Neuronal stem cell (in vitro differentiated cells): Measurements from ENCODE around the gene FBXW7.

Experiments used
- DNase-seq: peaks from one replicate; pipeline ENCODE4 v3.0.0-alpha.2; 2013; ENCODE audit warnings: low spot score
- H2AFZ ChIP-seq: one replicate; pipeline ENCODE4 v1.6.1; 2013; ENCODE audit warnings: mild to moderate bottlenecking, low read length, inconsistent platforms
- H2AK5ac ChIP-seq: 2 replicates; pipeline ENCODE4 v1.6.1; 2013; ENCODE audit warnings: low read depth, mild to moderate bottlenecking, inconsistent platforms, low read length, moderate library complexity, mixed read lengths
- H2BK120ac ChIP-seq: 2 replicates; pipeline ENCODE4 v1.6.1; 2013; ENCODE audit warnings: low read depth, mild to moderate bottlenecking, inconsistent platforms, low read length, moderate library complexity, mixed read lengths
- H2BK12ac ChIP-seq: one replicate; pipeline ENCODE4 v1.6.1; 2013; ENCODE audit warnings: low read length, inconsistent platforms
- H2BK15ac ChIP-seq: 2 replicates; pipeline ENCODE4 v1.6.1; 2013; ENCODE audit warnings: mild to moderate bottlenecking, low read length, inconsistent platforms, mixed read lengths
- H2BK5ac ChIP-seq: one replicate; pipeline ENCODE4 v1.6.1; 2013; ENCODE audit warnings: inconsistent platforms, mild to moderate bottlenecking, low read length, moderate library complexity
- H3K14ac ChIP-seq: one replicate; pipeline ENCODE4 v1.6.1; 2013; ENCODE audit warnings: low read length, inconsistent platforms
- H3K18ac ChIP-seq: 2 replicates; pipeline ENCODE4 v1.6.1; 2013; ENCODE audit warnings: low read length, inconsistent platforms
- H3K23ac ChIP-seq: 2 replicates; pipeline ENCODE4 v1.6.1; 2013; ENCODE audit warnings: low read depth, mild to moderate bottlenecking, mixed read lengths, low read length, inconsistent platforms; ENCODE audit not compliant: poor library complexity
- H3K27ac ChIP-seq: replicated peaks from 3 replicates; pipeline ENCODE4 v1.5.1; 2013; ENCODE audit warnings: low read length, inconsistent platforms
- H3K27me3 ChIP-seq, 3 experiments: 2 replicates each; pipeline ENCODE4 v1.6.1; 2013; ENCODE audit warnings: low read length in 3 of 3, mild to moderate bottlenecking in 2 of 3, inconsistent platforms in 1 of 3, low read depth in 1 of 3, mixed read lengths in 1 of 3, moderate library complexity in 1 of 3; ENCODE audit not compliant: control insufficient read depth in 3 of 3, insufficient read depth in 3 of 3
- H3K36me3 ChIP-seq, 2 donors: replicated peaks in 1 of 2; 2 replicates each; pipeline ENCODE4 v1.6.1; 2013; ENCODE audit warnings: low read length in 2 of 2; ENCODE audit not compliant: control insufficient read depth in 2 of 2, insufficient read depth in 2 of 2
- H3K4ac ChIP-seq: 2 replicates; pipeline ENCODE4 v1.6.1; 2013; ENCODE audit warnings: inconsistent platforms, mild to moderate bottlenecking, low read length, moderate library complexity
- H3K4me1 ChIP-seq, 2 donors: 1 replicate in 1 of 2; 2 replicates in 1 of 2; pipeline ENCODE4 v1.6.1; 2013; ENCODE audit warnings: low read length in 2 of 2, low read depth in 1 of 2; ENCODE audit not compliant: control insufficient read depth in 2 of 2, insufficient read depth in 1 of 2
- H3K4me2 ChIP-seq: one replicate; pipeline ENCODE4 v1.6.1; 2013; ENCODE audit warnings: mild to moderate bottlenecking, low read length, inconsistent platforms; ENCODE audit not compliant: insufficient read depth, poor library complexity, severe bottlenecking
- H3K4me3 ChIP-seq, 2 donors: 2 replicates each; pipeline ENCODE4 v1.5.1; 2013; ENCODE audit warnings: low read length in 2 of 2, mild to moderate bottlenecking in 2 of 2, inconsistent platforms in 1 of 2, moderate library complexity in 1 of 2
- H3K79me1 ChIP-seq: one replicate; pipeline ENCODE4 v1.6.1; 2013; ENCODE audit warnings: low read depth, mild to moderate bottlenecking, inconsistent platforms, low read length, moderate library complexity
- H3K9ac ChIP-seq: one replicate; pipeline ENCODE4 v1.6.1; 2013; ENCODE audit warnings: mild to moderate bottlenecking, low read depth, low read length, inconsistent platforms; ENCODE audit not compliant: poor library complexity
- H3K9me3 ChIP-seq, 2 donors: replicated peaks in 1 of 2; 2 replicates each; pipeline versions ENCODE3 to v1.6.1; 2013; ENCODE audit warnings: low read length in 2 of 2, mild to moderate bottlenecking in 2 of 2, inconsistent platforms in 1 of 2, low read depth in 1 of 2, mixed read lengths in 1 of 2, moderate library complexity in 1 of 2; ENCODE audit not compliant: control insufficient read depth in 2 of 2, insufficient read depth in 1 of 2
- H4K8ac ChIP-seq: one replicate; pipeline ENCODE4 v1.6.1; 2013; ENCODE audit warnings: low read depth, mild to moderate bottlenecking, inconsistent platforms, low read length, moderate library complexity
- H4K91ac ChIP-seq: one replicate; pipeline ENCODE4 v1.6.1; 2013; ENCODE audit warnings: low read length, low read depth, mild to moderate bottlenecking, inconsistent platforms; ENCODE audit not compliant: poor library complexity
- WGBS, 2 donors: extraction: QIAGEN DNeasy Blood & Tissue Kit; methylation state at CpG; one replicate each; pipeline ENCODE4 v1.1.7; 2013; ENCODE audit warnings: missing lambda C conversion rate in 2 of 2, mixed read lengths in 1 of 2; ENCODE audit not compliant: insufficient read length in 2 of 2, insufficient replicate concordance in 1 of 2; ENCODE audit errors: extremely low coverage in 2 of 2; 5-methylcytosine and 5-hydroxymethylcytosine counted together

FBXW7 gene

DNA sequence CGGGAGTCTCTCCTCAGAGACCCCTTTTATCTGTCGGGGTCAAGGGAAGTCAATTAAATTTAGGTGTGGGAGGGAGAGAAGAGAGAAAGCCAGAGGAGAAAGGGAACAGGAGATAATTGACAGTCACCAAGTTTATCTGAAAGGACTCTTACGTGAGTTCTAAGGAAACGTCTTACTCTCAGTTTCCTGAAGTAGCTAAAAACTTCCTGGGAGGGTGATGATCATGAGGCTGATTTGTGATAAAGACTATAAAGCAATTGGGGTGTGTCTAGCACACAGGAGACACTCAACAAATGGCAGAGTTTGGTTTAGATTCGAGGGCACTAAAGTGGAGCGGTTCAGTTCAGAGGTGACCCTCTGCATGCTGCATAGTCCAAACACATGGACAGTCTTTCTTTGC is 254.1 kb downstream of the FBXW7 start:
- H4K8ac ChIP-seq: no peak overlapping the region
- H3K27me3 ChIP-seq: peaks cover 0 to 3% (median 0%) of the 10 kb centered on the region in 3 experiments
- H2BK5ac ChIP-seq: no peak overlapping the region
- H2BK12ac ChIP-seq: no peak overlapping the region
- no peak overlapping the region for H2AK5ac ChIP-seq
- DNase-seq: no peak
- peaks cover 0 to 2% of the 10 kb centered on the region in 2 donors for H3K4me1 ChIP-seq
- no peak overlapping the region for H3K27ac ChIP-seq
- no CpG with 5 or more reads among the region's 6 CpGs for WGBS, 2 donors
- no peak overlapping the region for H3K4me3 ChIP-seq
- no peaks in the 10 kb centered on the region for H3K36me3 ChIP-seq
- H3K4ac ChIP-seq: no peak overlapping the region
- H3K14ac ChIP-seq: no peak overlapping the region
- H2BK15ac ChIP-seq: no peak overlapping the region
- H3K4me2 ChIP-seq: no peak overlapping the region
- no peak overlapping the region for H3K18ac ChIP-seq
- no peak overlapping the region for H4K91ac ChIP-seq
- H3K23ac ChIP-seq: no peak overlapping the region
- H3K9ac ChIP-seq: no peak overlapping the region
- H2BK120ac ChIP-seq: no peak overlapping the region
- H3K9me3 ChIP-seq: no peaks in the 10 kb centered on the region
- H2AFZ ChIP-seq: no peak overlapping the region
- no peaks in the 10 kb centered on the region for H3K79me1 ChIP-seq

DNA sequence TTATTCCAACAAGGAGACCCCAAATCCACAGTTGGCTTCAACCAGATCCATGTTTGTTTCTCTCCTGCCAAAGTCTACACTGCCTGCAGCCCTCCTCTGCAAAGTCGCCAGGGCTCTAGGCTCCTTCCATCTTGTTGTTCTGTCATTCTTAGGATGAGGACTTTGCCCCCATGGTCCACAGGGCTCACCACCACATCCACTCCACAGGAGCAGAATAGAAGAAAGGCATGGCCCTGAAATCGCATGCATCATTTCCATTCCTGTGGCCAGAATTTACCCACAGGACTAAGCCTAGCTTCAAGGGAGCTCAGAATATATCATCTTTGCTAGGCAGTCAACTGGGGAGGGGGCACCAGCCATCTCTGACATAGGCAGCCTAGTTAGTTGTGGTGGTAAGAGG is 254.7 kb downstream of the FBXW7 start:
- no peaks in the 10 kb centered on the region for H3K9me3 ChIP-seq
- no peak overlapping the region for H3K14ac ChIP-seq
- H4K91ac ChIP-seq: no peak overlapping the region
- H3K4me1 ChIP-seq: peaks cover 0 to 2% of the 10 kb centered on the region in 2 donors
- no CpG with 5 or more reads among the region's 2 CpGs for WGBS, 2 donors
- no peak overlapping the region for H2AFZ ChIP-seq
- peak overlapping the region; percentile 41 for H3K18ac ChIP-seq
- H3K27ac ChIP-seq: no peak overlapping the region
- no peak overlapping the region for H4K8ac ChIP-seq
- H3K4me2 ChIP-seq: no peak overlapping the region
- DNase-seq: no peak
- H3K79me1 ChIP-seq: no peaks in the 10 kb centered on the region
- H3K23ac ChIP-seq: no peak overlapping the region
- H2BK5ac ChIP-seq: no peak overlapping the region
- H2BK120ac ChIP-seq: no peak overlapping the region
- H2AK5ac ChIP-seq: no peak overlapping the region
- H2BK12ac ChIP-seq: no peak overlapping the region
- H3K27me3 ChIP-seq: peaks cover 0 to 3% (median 0%) of the 10 kb centered on the region in 3 experiments
- no peak overlapping the region for H3K4me3 ChIP-seq
- no peak overlapping the region for H3K9ac ChIP-seq
- no peak overlapping the region for H2BK15ac ChIP-seq
- no peak overlapping the region for H3K4ac ChIP-seq
- no peaks in the 10 kb centered on the region for H3K36me3 ChIP-seq

DNA sequence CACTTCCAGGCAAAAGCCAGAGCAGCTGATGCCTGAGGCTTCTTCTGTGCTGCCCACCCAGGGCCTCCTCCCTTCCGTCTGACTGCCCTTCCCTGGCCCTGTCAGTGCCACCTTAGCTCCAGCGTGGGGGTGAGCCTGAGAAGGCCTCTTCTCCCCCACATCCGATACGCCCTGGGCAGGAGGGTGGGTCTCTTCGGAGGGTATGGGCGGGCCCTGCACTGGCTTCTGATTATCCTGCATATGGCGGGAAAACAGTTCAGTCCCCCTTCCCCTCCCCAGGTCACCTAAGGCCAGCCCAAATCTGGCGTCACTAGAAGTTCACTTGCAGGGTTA is 256.7 kb downstream of the FBXW7 start:
- no peak overlapping the region for H2BK120ac ChIP-seq
- DNase-seq: no peak
- WGBS, 2 donors: no CpG with 5 or more reads among the region's 8 CpGs
- H3K9me3 ChIP-seq: no peaks in the 10 kb centered on the region
- peak overlapping the region; percentile 51 for H3K18ac ChIP-seq
- H3K27me3 ChIP-seq: peaks cover 0 to 3% (median 0%) of the 10 kb centered on the region in 3 experiments
- H3K4me3 ChIP-seq: no peak overlapping the region
- no peak overlapping the region for H4K8ac ChIP-seq
- H3K4ac ChIP-seq: no peak overlapping the region
- no peaks in the 10 kb centered on the region for H3K36me3 ChIP-seq
- H2BK5ac ChIP-seq: no peak overlapping the region
- no peak overlapping the region for H3K23ac ChIP-seq
- H4K91ac ChIP-seq: no peak overlapping the region
- no peak overlapping the region for H2AFZ ChIP-seq
- H2BK12ac ChIP-seq: no peak overlapping the region
- no peak overlapping the region for H3K9ac ChIP-seq
- H3K27ac ChIP-seq: no peak overlapping the region
- H2AK5ac ChIP-seq: no peak overlapping the region
- no peak overlapping the region for H2BK15ac ChIP-seq
- H3K4me2 ChIP-seq: no peak overlapping the region
- peaks cover 0 to 2% of the 10 kb centered on the region in 2 donors for H3K4me1 ChIP-seq
- no peaks in the 10 kb centered on the region for H3K79me1 ChIP-seq
- no peak overlapping the region for H3K14ac ChIP-seq

GRCh38 chr4:152278505-152279233 is 257.2 kb downstream of the FBXW7 start:
- Histone ChIP-seq H3K4me3 (no peak overlapping the region), H3K18ac (peak overlapping the region; percentile 61), H2AFZ (no peak overlapping the region), H4K8ac (no peak overlapping the region), H3K9ac (no peak overlapping the region), H2BK5ac (no peak overlapping the region), H3K27me3 (peaks cover 0 to 3% (median 0%) of the 10 kb centered on the region in 3 experiments), H3K14ac (no peak overlapping the region), H2BK15ac (no peak overlapping the region), H3K36me3 (no peaks in the 10 kb centered on the region), H3K4me2 (no peak overlapping the region), H3K23ac (no peak overlapping the region), H3K4ac (no peak overlapping the region), H2AK5ac (no peak overlapping the region), H3K27ac (no peak overlapping the region), H3K9me3 (no peaks in the 10 kb centered on the region), H4K91ac (no peak overlapping the region), H2BK12ac (no peak overlapping the region), H3K79me1 (no peaks in the 10 kb centered on the region), H2BK120ac (no peak overlapping the region), H3K4me1 (peaks cover 0 to 2% of the 10 kb centered on the region in 2 donors)
- WGBS, 2 donors: no CpG with 5 or more reads among the region's 9 CpGs
- no peak for DNase-seq
